ENCODE measurements around the gene FBLN2. TPM values are rescaled to one million over a fixed set of nuclear protein-coding genes. Genes with fewer than 3 reads are reported as not detected.

FBLN2 gene
- total RNA-seq, 4 donors from 2014 or later, result 6.3 to 122 (median 25.7) TPM

DNA sequence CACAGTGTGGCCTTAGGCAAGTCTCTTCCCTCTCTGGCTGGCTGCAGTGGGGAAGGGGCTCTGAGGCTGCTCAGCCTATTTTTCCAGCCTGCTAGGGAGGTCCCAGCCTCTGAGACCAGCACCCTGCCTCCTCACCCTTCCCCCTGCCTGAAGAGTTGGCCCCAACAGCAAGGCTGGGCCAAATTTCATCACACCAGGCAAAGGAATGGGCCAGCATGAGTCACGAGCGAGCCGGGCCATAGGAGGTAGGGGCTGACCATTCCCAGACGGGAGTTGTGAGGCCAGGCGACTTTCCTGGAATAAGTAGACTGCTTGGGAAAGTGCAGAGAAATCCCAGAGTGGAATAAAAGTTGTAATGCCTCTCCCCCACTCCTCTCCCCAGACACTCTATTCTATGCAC, 5.7 kb upstream of the FBLN2 start:
- Histone ChIP-seq H3K9me3 (peaks cover 0 to 11% (median 0%) of the 10 kb centered on the region in 3 donors), H3K27me3 (peaks cover 0 to 25% (median 0%) of the 10 kb centered on the region in 4 donors), H3K4me3 (no peak overlapping the region), H3K27ac (peak overlapping the region in 2 of 4 donors; percentile 47 to 65), H3K36me3 (no peaks in the 10 kb centered on the region), H3K4me1 (peaks cover 3 to 49% (median 13%) of the 10 kb centered on the region in 3 donors)
- intact Hi-C loops (cut with DNase I), result no loop called here
- 37% methylated on average over 5 of the region's 5 CpGs; no CpG with 5 or more reads in 1 of the 2 donors for WGBS, 2 donors
- TF ChIP-seq CTCF (IDR thresholded peaks at IDR 0.05) (no peak), POLR2A (IDR thresholded peaks at IDR 0.05) (no peak)
- DNase-seq, result no peak

DNA sequence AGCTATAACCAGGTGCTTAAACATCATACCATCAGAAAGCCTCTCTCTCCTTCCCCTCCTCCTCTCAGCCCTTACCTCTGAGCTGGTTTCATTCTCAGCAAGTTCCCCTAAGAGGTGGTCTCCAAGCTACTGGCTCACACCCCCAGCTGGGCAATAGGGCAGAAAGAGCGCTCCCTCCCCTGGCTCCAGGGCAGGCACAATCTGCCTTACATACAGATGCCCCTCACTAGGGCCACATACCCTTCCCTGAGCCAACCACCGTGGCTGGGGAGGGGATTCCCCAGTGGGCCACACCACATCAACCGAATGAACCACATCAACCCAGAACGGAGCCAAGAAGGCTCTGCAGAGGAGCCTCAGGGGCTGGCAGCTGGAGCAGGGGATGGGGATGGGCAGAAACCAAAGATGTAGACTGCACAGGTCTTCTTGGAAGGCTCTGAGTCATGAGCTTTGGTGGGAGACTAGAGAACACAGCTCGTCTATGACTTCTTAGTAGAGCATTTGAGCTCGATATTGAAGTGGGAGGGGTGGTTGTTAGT, 4.6 kb upstream of the FBLN2 start:
- intact Hi-C loops (cut with DNase I), result no loop called here
- Histone ChIP-seq H3K9me3 (peaks cover 0 to 11% (median 0%) of the 10 kb centered on the region in 3 donors), H3K4me1 (peaks cover 11 to 51% (median 18%) of the 10 kb centered on the region in 3 donors), H3K27me3 (peaks cover 0 to 30% (median 0%) of the 10 kb centered on the region in 4 donors), H3K27ac (peak overlapping the region in 2 of 4 donors; percentile 55 to 65), H3K36me3 (no peaks in the 10 kb centered on the region), H3K4me3 (no peak overlapping the region)
- WGBS, 2 donors, result 8 to 48% methylated on average over 2 to 4 of the region's 6 CpGs
- no peak for DNase-seq
- no peak for TF ChIP-seq POLR2A (IDR thresholded peaks at IDR 0.05)
- TF ChIP-seq CTCF (IDR thresholded peaks at IDR 0.05), result no peak

DNA sequence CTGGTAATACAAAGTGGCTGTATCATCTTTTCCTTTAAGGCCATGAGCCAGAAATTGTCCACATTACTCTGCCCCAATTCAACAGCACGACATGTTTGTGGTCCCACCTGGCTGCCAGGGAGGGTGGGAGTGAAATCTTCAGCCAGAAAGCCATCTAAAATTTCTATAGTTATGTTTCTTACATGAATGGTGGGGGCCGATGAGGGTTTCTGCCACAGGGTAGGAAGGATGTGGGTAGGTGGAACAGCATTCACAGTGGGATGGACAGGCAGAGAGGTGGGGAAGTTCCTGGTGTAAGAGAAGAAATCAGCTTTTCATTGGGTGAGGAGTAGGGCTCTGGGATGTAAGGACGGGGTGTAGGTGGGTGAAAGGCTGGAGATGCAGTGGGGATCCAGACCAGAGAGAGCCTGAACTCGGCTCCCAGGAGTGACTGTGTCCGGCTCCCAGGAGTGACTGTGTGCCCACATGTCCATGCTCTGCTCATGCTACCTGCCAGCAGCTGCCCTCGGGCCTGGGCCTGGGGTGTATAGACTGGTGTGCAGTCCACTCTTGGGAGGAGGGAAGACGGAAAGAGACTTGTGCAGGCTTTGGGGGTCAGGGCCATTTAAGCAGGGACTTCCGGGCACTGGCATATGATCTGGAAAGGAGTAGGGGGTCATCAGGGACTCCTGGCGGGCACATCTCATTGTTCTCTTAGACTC, 3.8 kb upstream of the FBLN2 start:
- Histone ChIP-seq H3K36me3 (no peaks in the 10 kb centered on the region), H3K4me3 (no peak overlapping the region), H3K27me3 (peaks cover 0 to 38% (median 0%) of the 10 kb centered on the region in 4 donors), H3K27ac (peak overlapping the region in 2 of 4 donors; percentile 55 to 65), H3K4me1 (peaks cover 8 to 53% (median 18%) of the 10 kb centered on the region in 3 donors), H3K9me3 (peaks cover 0 to 11% (median 0%) of the 10 kb centered on the region in 3 donors)
- WGBS, 2 donors, result 49 to 55% methylated on average over 5 to 6 of the region's 9 CpGs
- intact Hi-C loops (cut with DNase I), result no loop called here
- no peak for TF ChIP-seq CTCF (IDR thresholded peaks at IDR 0.05)
- no peak for TF ChIP-seq POLR2A (IDR thresholded peaks at IDR 0.05)
- no peak for DNase-seq

- peak overlapping the region in 3 of 4 donors; percentile 45 to 80 (median 66) for H3K27ac ChIP-seq
- TF ChIP-seq CTCF (IDR thresholded peaks at IDR 0.05), result no peak
- no peak for TF ChIP-seq POLR2A (IDR thresholded peaks at IDR 0.05)
- H3K36me3 ChIP-seq, result no peaks in the 10 kb centered on the region
- H3K27me3 ChIP-seq, result peaks cover 0 to 47% (median 0%) of the 10 kb centered on the region in 4 donors
- peaks cover 8 to 59% (median 18%) of the 10 kb centered on the region in 3 donors for H3K4me1 ChIP-seq
- WGBS, 2 donors, result 76 to 83% methylated on average over 6 to 8 of the region's 9 CpGs
- no peak overlapping the region for H3K4me3 ChIP-seq
- no peak for DNase-seq
- H3K9me3 ChIP-seq, result peaks cover 0 to 11% (median 0%) of the 10 kb centered on the region in 3 donors
- intact Hi-C loops (cut with DNase I), result no loop called here
Measured at GRCh38 chr3:13545952-13546454, 2.9 kb upstream of the FBLN2 start.

DNA sequence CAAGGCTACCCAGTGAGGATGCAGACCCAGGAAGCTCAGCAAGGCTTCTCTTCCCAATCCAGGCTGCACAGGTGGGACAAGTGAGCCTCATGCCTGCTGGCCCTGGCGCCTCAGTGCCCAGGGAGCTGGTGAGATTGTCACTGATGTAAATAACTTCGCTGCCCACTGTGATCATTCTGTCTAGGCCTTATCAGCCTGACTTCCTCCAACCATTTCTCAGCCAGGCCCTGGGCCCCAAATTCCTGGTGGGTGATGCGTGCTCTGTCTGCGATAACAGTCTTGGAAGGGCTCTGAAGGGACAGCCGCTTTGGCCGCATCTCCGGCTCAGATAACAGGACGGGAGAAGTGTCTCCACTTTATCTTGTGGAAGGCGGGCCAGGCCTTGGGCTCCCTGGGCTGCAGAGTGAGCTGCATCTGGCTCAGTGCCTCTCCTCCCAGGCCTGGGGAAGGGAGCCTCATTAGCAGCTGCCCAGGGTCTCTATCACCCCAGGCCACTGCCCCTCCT, 2.2 kb upstream of the FBLN2 start:
- no peak for DNase-seq
- intact Hi-C loops (cut with DNase I), result no loop called here
- 78% methylated on average over 9 of the region's 9 CpGs; no CpG with 5 or more reads in 1 of the 2 donors for WGBS, 2 donors
- Histone ChIP-seq H3K36me3 (no peaks in the 10 kb centered on the region), H3K9me3 (peaks cover 0 to 7% (median 0%) of the 10 kb centered on the region in 3 donors), H3K4me3 (no peak overlapping the region), H3K4me1 (peaks cover 8 to 65% (median 22%) of the 10 kb centered on the region in 3 donors), H3K27ac (peak overlapping the region; percentile 8 to 80 (median 50)), H3K27me3 (peaks cover 0 to 49% (median 0%) of the 10 kb centered on the region in 4 donors)
- no peak for TF ChIP-seq CTCF (IDR thresholded peaks at IDR 0.05)
- TF ChIP-seq POLR2A (IDR thresholded peaks at IDR 0.05), result no peak
